ENCODE data around the gene HOXA1. TPM values are rescaled to one million over a fixed set of nuclear protein-coding genes. Genes with fewer than 3 reads are reported as not detected.

HOXA1 gene
- total RNA-seq, 2 donors from 2014 or later, result 3.1 TPM; not detected in 1

DNA sequence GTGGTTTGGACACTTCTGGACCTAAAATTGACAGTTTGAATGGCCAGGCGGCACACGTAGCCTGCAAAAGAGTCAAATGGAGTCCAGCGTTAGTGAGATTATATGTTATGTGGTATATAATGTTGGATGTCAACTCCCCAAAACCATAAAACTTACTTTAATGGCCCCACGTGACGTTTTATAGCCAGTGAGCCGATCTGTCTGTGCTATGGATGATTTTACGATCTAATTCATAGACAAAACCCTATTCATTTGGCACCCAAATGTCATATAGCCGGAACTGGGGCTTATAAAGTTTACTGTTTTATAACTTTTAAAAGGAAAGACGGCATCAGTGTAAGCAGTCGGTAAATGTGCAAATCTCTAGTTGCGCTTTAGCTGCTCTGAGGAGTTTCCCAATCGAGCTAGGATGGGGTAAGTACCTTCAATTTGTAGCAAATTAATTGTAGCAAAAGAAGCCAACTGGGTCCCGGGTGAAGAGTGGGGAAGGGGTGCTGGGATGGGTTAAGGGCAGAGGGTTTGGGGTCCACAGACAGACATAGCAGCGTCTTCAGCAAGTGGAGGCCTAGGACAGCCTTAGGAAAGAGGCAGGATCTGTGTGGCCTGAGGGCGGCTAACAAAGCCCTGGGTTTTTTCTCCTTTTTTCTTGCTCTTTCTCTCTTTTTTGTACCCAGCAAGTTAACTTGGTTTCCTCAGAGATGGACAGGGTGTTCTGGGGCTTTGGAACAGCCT lies 44.5 kb upstream of the HOXA1 start:
- no peaks in the 10 kb centered on the region for H3K27me3 ChIP-seq (replicated peaks; ENCODE audit: insufficient read depth)
- no peak for DNase-seq (ENCODE audit: low spot score)

DNA sequence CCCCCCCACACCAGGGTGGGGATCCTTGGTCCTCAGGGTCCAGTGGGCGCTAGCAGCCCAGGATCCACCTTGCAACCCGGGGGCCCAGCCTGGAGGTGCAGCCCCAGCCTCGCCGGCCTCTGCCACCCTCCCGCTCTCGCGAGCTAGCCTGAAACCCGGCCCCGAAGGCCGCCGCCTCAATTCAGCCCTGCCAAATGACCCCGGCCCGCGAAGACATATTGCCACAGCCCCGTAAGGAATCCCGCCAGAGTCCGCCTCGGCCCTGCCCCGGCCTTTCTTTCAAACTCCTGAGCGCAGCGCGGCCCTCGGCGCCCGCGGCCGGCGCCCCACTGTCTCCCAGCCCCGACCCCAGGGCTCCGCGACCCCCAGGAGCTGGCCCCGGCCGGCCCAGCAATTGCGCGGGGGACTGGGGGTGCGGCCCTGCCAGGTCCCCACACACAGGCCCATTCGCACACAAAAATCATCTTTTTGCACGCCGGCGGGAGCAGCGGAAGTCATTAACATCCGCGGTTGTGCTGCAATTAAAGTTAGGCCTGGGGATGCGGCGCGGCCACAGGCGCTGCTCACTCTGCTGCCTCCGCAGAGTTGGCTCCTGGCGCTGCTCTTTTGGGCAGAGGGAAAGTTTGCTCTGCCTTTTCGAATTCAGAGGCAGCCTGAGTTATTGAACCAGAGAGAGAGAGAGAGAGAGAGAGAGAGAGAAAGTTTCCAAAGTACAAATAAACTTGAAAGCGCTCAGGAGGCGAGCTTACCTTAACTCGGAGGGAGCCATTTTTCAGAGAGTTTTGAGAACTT lies 43.7 kb upstream of the HOXA1 start:
- peak overlapping the region; percentile 48 for H3K4me3 ChIP-seq
- ATAC-seq (ENCODE audit: insufficient number of reproducible peaks, low FRiP score, low read depth) (no peak), DNase-seq (ENCODE audit: low spot score) (no peak)
- no peak for TF ChIP-seq CTCF (IDR thresholded peaks at IDR 0.05)
- H3K4me1 ChIP-seq (ENCODE audit: control insufficient read depth in 1 of 2, low read depth in 2 of 2), result peaks cover 7 to 33% of the 10 kb centered on the region in 2 donors
- peaks cover 3% of the 10 kb centered on the region for H3K36me3 ChIP-seq
- peak overlapping the region; percentile 66 to 95 for H3K27ac ChIP-seq
- no peaks in the 10 kb centered on the region for H3K27me3 ChIP-seq (replicated peaks; ENCODE audit: insufficient read depth)
- H3K9me3 ChIP-seq, result no peaks in the 10 kb centered on the region

More for the DNA sequence above, 44.5 kb upstream of the HOXA1 start:
- no peak for TF ChIP-seq CTCF (IDR thresholded peaks at IDR 0.05)
- Histone ChIP-seq H3K4me3 (peak overlapping the region; percentile 48), H3K27ac (peak overlapping the region; percentile 66 to 95), H3K36me3 (peaks cover 9% of the 10 kb centered on the region), H3K4me1 (ENCODE audit: control insufficient read depth in 1 of 2, low read depth in 2 of 2) (peaks cover 7 to 33% of the 10 kb centered on the region in 2 donors), H3K9me3 (no peaks in the 10 kb centered on the region)
- ATAC-seq (ENCODE audit: insufficient number of reproducible peaks, low FRiP score, low read depth), result no peak

GRCh38 chr7:27138985-27139333 lies 43.2 kb upstream of the HOXA1 start:
- Histone ChIP-seq H3K9me3 (no peaks in the 10 kb centered on the region), H3K36me3 (peaks cover 3% of the 10 kb centered on the region), H3K4me1 (ENCODE audit: control insufficient read depth in 1 of 2, low read depth in 2 of 2) (peaks cover 7 to 33% of the 10 kb centered on the region in 2 donors), H3K27me3 (replicated peaks; ENCODE audit: insufficient read depth) (no peaks in the 10 kb centered on the region), H3K4me3 (peak overlapping the region; percentile 48), H3K27ac (peak overlapping the region; percentile 66 to 95)
- TF ChIP-seq CTCF (IDR thresholded peaks at IDR 0.05), result no peak
- ATAC-seq (ENCODE audit: insufficient number of reproducible peaks, low FRiP score, low read depth) (no peak), DNase-seq (ENCODE audit: low spot score) (no peak)

DNA sequence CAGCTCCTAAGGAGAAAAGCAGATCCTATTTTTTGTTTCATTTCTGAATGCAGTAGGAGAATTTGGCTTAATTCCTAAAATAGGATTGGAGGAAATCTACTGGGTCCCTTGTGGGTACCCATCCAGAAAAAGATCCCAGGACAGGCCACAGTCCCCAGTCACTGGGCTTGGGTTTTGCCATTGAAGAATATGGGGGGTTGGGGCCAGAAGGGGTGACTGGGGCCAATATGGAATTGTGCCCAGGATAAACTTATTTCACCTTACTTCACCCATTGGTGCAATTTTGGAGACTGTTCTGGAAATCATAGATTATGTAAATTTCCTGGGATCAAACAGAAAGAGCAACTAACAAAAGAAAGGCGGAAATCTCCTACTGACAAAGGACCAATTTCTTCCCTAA lies 42.7 kb upstream of the HOXA1 start:
- peaks cover 7 to 33% of the 10 kb centered on the region in 2 donors for H3K4me1 ChIP-seq (ENCODE audit: control insufficient read depth in 1 of 2, low read depth in 2 of 2)
- TF ChIP-seq CTCF (IDR thresholded peaks at IDR 0.05), result no peak
- H3K4me3 ChIP-seq, result peak overlapping the region; percentile 48
- H3K36me3 ChIP-seq, result peaks cover 3% of the 10 kb centered on the region
- DNase-seq (ENCODE audit: low spot score), result no peak
- no peaks in the 10 kb centered on the region for H3K9me3 ChIP-seq
- no peak for ATAC-seq (ENCODE audit: insufficient number of reproducible peaks, low FRiP score, low read depth)
- H3K27me3 ChIP-seq (replicated peaks; ENCODE audit: insufficient read depth), result no peaks in the 10 kb centered on the region
- H3K27ac ChIP-seq, result peak overlapping the region; percentile 66 to 95

DNA sequence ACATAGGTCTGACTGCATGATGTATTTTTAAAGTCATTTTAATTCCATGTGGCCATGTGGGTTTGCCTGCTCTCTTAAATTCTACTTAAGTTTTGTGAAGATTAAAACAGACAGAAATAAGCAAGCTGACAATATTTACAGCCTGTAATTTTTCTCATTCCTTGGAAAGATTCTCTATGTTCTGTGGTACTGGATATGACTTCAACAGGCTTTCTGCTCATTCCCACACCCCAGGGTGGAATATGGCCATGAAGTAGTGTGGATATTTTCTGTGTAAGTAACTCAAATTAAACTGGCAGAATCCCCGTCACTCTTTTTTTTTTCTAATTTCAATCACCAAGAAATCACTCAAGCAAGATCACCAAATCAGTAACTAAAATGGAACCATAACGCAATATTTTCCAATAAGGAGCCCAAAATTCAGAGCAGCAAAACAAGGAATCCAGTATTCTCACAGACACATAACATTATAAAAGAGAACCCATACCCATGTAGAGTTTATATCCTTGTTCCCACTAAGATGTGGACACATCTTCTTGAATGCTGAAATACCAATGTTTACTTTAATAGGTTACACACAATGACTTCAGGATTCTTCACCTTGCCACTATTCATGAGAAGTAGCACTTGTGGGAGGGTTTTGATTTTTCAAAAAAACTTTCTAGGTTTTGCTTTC lies 42.0 kb upstream of the HOXA1 start:
- peaks cover 3% of the 10 kb centered on the region for H3K36me3 ChIP-seq
- H3K27me3 ChIP-seq (replicated peaks; ENCODE audit: insufficient read depth), result no peaks in the 10 kb centered on the region
- TF ChIP-seq CTCF (IDR thresholded peaks at IDR 0.05), result no peak
- no peak for DNase-seq (ENCODE audit: low spot score)
- H3K4me1 ChIP-seq (ENCODE audit: control insufficient read depth in 1 of 2, low read depth in 2 of 2), result peaks cover 7 to 33% of the 10 kb centered on the region in 2 donors
- H3K4me3 ChIP-seq, result no peak overlapping the region
- no peaks in the 10 kb centered on the region for H3K9me3 ChIP-seq
- ATAC-seq (ENCODE audit: insufficient number of reproducible peaks, low FRiP score, low read depth), result no peak
- H3K27ac ChIP-seq, result peak overlapping the region; percentile 66 to 95
